Prostate gland (tissue), 2 donors: ENCODE measurements around the gene SUV39H2.

ENCODE experiments used
- POLR2A ChIP-seq: fragments of 450-650 bp; IDR thresholded peaks from one replicate; pipeline ENCODE4 v1.6.1; 2016; ENCODE audit warnings: antibody characterized with exemption, mild to moderate bottlenecking
- POLR2AphosphoS5 ChIP-seq: sonication (generic); formaldehyde crosslinking; IDR thresholded peaks from one replicate; pipeline ENCODE4 v1.6.1; 2017; ENCODE audit warnings: antibody characterized with exemption
- TF ChIP-seq, protein P1 (sequence below), 4 experiments: fragments of 200-600 bp in 2 of 4; fragments of 450-650 bp in 2 of 4; sonication (generic) in 2 of 4; IDR thresholded peaks; 1 replicate in 3 of 4; 2 replicates in 1 of 4; pipeline ENCODE4 v1.5.1; 2016 to 2019; ENCODE audit warnings: antibody characterized with exemption in 4 of 4, mild to moderate bottlenecking in 2 of 4, moderate library complexity in 2 of 4

DNA sequence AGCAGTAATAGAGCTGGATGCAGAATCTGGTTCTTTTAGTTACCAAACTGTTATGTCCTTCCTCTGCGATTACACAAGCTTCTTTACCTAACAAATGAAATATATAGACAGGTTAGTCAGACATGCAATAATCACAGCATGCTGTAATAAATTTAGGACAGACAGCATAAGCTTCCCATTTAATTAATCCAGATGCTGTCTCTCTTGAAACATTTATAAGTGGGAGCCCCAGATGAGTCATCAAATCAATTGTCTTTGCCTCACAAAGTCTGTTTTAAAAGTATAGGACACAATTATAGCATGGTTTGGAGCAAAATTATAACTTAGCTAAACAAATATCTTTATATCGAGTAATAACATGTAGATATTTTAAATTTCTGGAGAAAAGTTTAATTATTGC, 42.5 kb upstream of the SUV39H2 start:
- TF ChIP-seq, protein P1, sequence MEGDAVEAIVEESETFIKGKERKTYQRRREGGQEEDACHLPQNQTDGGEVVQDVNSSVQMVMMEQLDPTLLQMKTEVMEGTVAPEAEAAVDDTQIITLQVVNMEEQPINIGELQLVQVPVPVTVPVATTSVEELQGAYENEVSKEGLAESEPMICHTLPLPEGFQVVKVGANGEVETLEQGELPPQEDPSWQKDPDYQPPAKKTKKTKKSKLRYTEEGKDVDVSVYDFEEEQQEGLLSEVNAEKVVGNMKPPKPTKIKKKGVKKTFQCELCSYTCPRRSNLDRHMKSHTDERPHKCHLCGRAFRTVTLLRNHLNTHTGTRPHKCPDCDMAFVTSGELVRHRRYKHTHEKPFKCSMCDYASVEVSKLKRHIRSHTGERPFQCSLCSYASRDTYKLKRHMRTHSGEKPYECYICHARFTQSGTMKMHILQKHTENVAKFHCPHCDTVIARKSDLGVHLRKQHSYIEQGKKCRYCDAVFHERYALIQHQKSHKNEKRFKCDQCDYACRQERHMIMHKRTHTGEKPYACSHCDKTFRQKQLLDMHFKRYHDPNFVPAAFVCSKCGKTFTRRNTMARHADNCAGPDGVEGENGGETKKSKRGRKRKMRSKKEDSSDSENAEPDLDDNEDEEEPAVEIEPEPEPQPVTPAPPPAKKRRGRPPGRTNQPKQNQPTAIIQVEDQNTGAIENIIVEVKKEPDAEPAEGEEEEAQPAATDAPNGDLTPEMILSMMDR (IDR thresholded peaks at IDR 0.05): no peak
- TF ChIP-seq POLR2AphosphoS5: no peak
- TF ChIP-seq POLR2A: no peak
